SH-SY5Y (cell line): Measurements from ENCODE around the gene HSPG2.

ENCODE experiments used
- GATA2 ChIP-seq: IDR thresholded peaks from 2 replicates; pipeline ENCODE4 v1.6.1; 2011; ENCODE audit warnings: mild to moderate bottlenecking, low read depth, low read length
- GATA3 ChIP-seq: IDR thresholded peaks from 2 replicates; pipeline ENCODE4 v1.6.1; 2011; ENCODE audit warnings: low read depth, mild to moderate bottlenecking, low read length, moderate library complexity

The HSPG2 gene

GRCh38 chr1:21946836-21947587 lies 9.9 kb upstream of the HSPG2 start:
- TF ChIP-seq GATA2 (no peak), GATA3 (no peak)

GRCh38 chr1:21944733-21945073 lies 7.6 kb upstream of the HSPG2 start:
- TF ChIP-seq GATA3 (no peak), GATA2 (no peak)

- TF ChIP-seq GATA2: no peak
- TF ChIP-seq GATA3: no peak
These were observed 5.4 kb upstream of the HSPG2 start for GRCh38 chr1:21942464-21942863.

- TF ChIP-seq GATA3: no peak
- TF ChIP-seq GATA2: no peak
These were observed 4.3 kb upstream of the HSPG2 start for GRCh38 chr1:21941370-21941769.

- no peak for TF ChIP-seq GATA2
These were observed 3.4 kb upstream of the HSPG2 start for GRCh38 chr1:21940492-21940891.

- no peak for TF ChIP-seq GATA2
- TF ChIP-seq GATA3: no peak
These were observed 2.7 kb upstream of the HSPG2 start for GRCh38 chr1:21939650-21940374.

- no peak for TF ChIP-seq GATA2
- no peak for TF ChIP-seq GATA3
These were observed 1.8 kb upstream of the HSPG2 start for GRCh38 chr1:21938732-21939538.

- no peak for TF ChIP-seq GATA2
- TF ChIP-seq GATA3: no peak
These were observed 437 bp upstream of the HSPG2 start for GRCh38 chr1:21937372-21938121.

- TF ChIP-seq GATA3 (no peak), GATA2 (no peak)
These were observed 611 bp downstream of the HSPG2 start for GRCh38 chr1:21936366-21937031.

GRCh38 chr1:21935891-21936365 lies 1.2 kb downstream of the HSPG2 start:
- no peak for TF ChIP-seq GATA3
- TF ChIP-seq GATA2: no peak

GRCh38 chr1:21935393-21935804 lies 1.7 kb downstream of the HSPG2 start:
- no peak for TF ChIP-seq GATA3
- no peak for TF ChIP-seq GATA2

- TF ChIP-seq GATA3 (no peak), GATA2 (no peak)
These were observed 3.5 kb downstream of the HSPG2 start for GRCh38 chr1:21933397-21934248.
